Measurements from ENCODE around the gene ZNF800. TPM values are rescaled to one million over a fixed set of nuclear protein-coding genes. Genes with fewer than 3 reads are reported as not detected.

The ZNF800 gene
- total and polyA plus RNA-seq, 10 donors: 8.8 to 54.0 (median 41.1) TPM

GRCh38 chr7:127413326-127413725, 20.8 kb upstream of the ZNF800 start:
- 55 to 71% (median 62%) methylated on average over 1 of the region's 1 CpG for WGBS, 5 donors
- no peak for TF ChIP-seq CTCF (IDR thresholded peaks at IDR 0.05 in 8 of 11, conservative IDR thresholded peaks at IDR 0.05 in 3 of 11)
- TF ChIP-seq POLR2A (IDR thresholded peaks at IDR 0.05): no peak
- TF ChIP-seq POLR2AphosphoS5 (IDR thresholded peaks at IDR 0.05): no peak
- Histone ChIP-seq H3K27ac (peak overlapping the region in 7 of 8 donors; percentile 39 to 85 (median 77)), H3K4me1 (peaks cover 3 to 66% (median 32%) of the 10 kb centered on the region in 6 donors), H3K4me3 (no peak overlapping the region), H3K27me3 (replicated peaks in 1 of 7) (no peaks in the 10 kb centered on the region), H3K36me3 (no peaks in the 10 kb centered on the region), H3K9me3 (no peaks in the 10 kb centered on the region)
- DNase-seq: no peak
- intact Hi-C loops (cut with DNase I; ENCODE audit: low total_unique reads): no loop called here

- H3K9me3 ChIP-seq: no peaks in the 10 kb centered on the region
Measured at GRCh38 chr7:127411176-127411575, 18.7 kb upstream of the ZNF800 start.

DNA sequence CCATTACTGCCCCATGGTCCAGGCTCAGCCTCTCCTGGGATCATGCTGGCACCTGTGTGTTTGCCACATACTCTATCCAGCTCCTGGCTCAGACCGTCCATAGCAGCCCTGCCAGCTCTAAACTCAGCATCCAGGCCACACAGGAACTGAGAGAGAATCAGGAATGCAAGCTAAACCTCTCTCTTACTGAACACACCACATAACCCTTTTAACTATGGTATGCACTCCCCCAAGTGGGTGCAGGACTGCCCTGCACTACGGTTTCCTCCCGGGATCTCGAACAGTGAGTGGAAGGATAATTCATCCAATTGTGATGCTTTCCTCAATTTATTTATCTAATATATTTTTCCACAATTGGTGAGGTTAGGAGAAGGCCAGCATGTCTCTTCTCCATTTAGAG, 17.1 kb upstream of the ZNF800 start:
- TF ChIP-seq CTCF (IDR thresholded peaks at IDR 0.05 in 8 of 11, conservative IDR thresholded peaks at IDR 0.05 in 3 of 11): no peak
- no peak for TF ChIP-seq POLR2AphosphoS5 (IDR thresholded peaks at IDR 0.05)
- no peak for TF ChIP-seq POLR2A (IDR thresholded peaks at IDR 0.05)
- Histone ChIP-seq H3K9me3 (no peaks in the 10 kb centered on the region), H3K27ac (no peak overlapping the region), H3K27me3 (replicated peaks in 1 of 7) (no peaks in the 10 kb centered on the region), H3K36me3 (no peaks in the 10 kb centered on the region), H3K4me1 (peaks cover 3 to 36% (median 16%) of the 10 kb centered on the region in 6 donors), H3K4me3 (no peak overlapping the region)
- 69 to 89% (median 75%) methylated on average over 4 of the region's 4 CpGs for WGBS, 5 donors
- DNase-seq: no peak
- intact Hi-C loops (cut with DNase I; ENCODE audit: low total_unique reads): no loop called here

More at GRCh38 chr7:127411176-127411575, 18.7 kb upstream of the ZNF800 start:
- no peaks in the 10 kb centered on the region for H3K27me3 ChIP-seq (replicated peaks in 1 of 7)
- TF ChIP-seq CTCF (IDR thresholded peaks at IDR 0.05 in 8 of 11, conservative IDR thresholded peaks at IDR 0.05 in 3 of 11): no peak
- TF ChIP-seq POLR2A (IDR thresholded peaks at IDR 0.05): no peak
- TF ChIP-seq POLR2AphosphoS5 (IDR thresholded peaks at IDR 0.05): no peak
- no peak overlapping the region for H3K4me3 ChIP-seq
- intact Hi-C loops (cut with DNase I; ENCODE audit: low total_unique reads): no loop called here
- no peak for DNase-seq
- no peak overlapping the region for H3K27ac ChIP-seq
- H3K4me1 ChIP-seq: peaks cover 3 to 47% (median 28%) of the 10 kb centered on the region in 6 donors
- H3K36me3 ChIP-seq: no peaks in the 10 kb centered on the region

- no peak for TF ChIP-seq POLR2AphosphoS5 (IDR thresholded peaks at IDR 0.05)
- TF ChIP-seq CTCF (IDR thresholded peaks at IDR 0.05 in 8 of 11, conservative IDR thresholded peaks at IDR 0.05 in 3 of 11): no peak
- TF ChIP-seq POLR2A (IDR thresholded peaks at IDR 0.05): no peak
- H3K27me3 ChIP-seq (replicated peaks in 1 of 7): peaks cover 0 to 4% (median 0%) of the 10 kb centered on the region in 7 donors
Measured at GRCh38 chr7:127404286-127405072, 12.0 kb upstream of the ZNF800 start.

More at GRCh38 chr7:127404286-127405072, 12.0 kb upstream of the ZNF800 start:
- Histone ChIP-seq H3K36me3 (no peaks in the 10 kb centered on the region), H3K9me3 (no peaks in the 10 kb centered on the region), H3K4me3 (no peak overlapping the region), H3K4me1 (peaks cover 0 to 16% (median 0%) of the 10 kb centered on the region in 6 donors), H3K27ac (no peak overlapping the region)
- intact Hi-C loops (cut with DNase I; ENCODE audit: low total_unique reads): no loop called here
- 35 to 46% (median 41%) methylated on average over 3 of the region's 3 CpGs for WGBS, 5 donors
- no peak for DNase-seq

Data from spleen (tissue), 11 donors.